Hematopoietic multipotent progenitor cell treated with erythropoietin and hydrocortisone succinate and interleukin-3 and kit ligand, for 4 days (in vitro differentiated cells): ENCODE data around the gene DHX36.

Experiments
- DNase-seq: peaks from one replicate; pipeline ENCODE4 v3.0.0-alpha.2; 2015

DHX36 gene, protein sequence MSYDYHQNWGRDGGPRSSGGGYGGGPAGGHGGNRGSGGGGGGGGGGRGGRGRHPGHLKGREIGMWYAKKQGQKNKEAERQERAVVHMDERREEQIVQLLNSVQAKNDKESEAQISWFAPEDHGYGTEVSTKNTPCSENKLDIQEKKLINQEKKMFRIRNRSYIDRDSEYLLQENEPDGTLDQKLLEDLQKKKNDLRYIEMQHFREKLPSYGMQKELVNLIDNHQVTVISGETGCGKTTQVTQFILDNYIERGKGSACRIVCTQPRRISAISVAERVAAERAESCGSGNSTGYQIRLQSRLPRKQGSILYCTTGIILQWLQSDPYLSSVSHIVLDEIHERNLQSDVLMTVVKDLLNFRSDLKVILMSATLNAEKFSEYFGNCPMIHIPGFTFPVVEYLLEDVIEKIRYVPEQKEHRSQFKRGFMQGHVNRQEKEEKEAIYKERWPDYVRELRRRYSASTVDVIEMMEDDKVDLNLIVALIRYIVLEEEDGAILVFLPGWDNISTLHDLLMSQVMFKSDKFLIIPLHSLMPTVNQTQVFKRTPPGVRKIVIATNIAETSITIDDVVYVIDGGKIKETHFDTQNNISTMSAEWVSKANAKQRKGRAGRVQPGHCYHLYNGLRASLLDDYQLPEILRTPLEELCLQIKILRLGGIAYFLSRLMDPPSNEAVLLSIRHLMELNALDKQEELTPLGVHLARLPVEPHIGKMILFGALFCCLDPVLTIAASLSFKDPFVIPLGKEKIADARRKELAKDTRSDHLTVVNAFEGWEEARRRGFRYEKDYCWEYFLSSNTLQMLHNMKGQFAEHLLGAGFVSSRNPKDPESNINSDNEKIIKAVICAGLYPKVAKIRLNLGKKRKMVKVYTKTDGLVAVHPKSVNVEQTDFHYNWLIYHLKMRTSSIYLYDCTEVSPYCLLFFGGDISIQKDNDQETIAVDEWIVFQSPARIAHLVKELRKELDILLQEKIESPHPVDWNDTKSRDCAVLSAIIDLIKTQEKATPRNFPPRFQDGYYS

DNA sequence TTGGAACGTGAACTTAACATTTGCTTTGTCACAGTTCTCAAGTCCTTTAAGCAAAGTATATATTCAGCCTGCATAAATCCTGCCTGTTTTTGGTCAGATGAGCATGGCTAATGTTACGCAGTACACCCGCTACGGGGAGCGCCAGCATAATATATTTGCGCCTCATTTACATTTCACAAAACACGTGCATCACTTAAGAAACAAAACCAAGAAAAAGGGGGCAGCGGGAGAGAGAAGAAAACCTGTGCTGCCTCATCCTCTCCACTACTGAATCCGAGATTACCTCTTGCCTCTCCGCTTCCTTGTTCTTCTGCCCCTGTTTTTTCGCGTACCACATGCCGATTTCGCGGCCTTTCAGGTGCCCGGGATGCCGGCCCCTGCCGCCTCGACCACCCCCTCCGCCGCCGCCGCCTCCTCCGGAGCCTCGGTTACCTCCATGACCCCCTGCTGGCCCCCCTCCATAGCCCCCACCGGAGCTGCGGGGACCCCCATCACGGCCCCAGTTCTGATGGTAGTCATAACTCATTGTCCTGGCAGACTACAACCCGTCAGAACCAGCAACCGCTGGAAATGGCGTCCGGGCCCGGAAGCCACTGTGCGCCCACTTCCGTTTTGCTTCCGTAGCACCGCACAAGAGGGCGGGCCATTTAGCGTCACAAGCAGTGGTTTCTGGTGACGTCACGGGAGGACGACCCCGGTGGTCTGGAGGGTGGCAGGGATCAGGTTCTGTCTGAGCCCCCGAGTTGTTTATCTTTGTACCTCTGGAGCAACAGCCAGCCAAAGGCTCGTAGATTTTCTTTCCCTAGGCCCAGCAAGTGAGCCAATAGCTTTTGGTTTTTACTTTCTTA, at the start of gene DHX36:
DHX36 (minus strand) TSS at position 597 of the 848 bp plus-strand sequence; CDS start at position 526, 71 bp downstream.
- peak; percentile 97 for DNase-seq

DNA sequence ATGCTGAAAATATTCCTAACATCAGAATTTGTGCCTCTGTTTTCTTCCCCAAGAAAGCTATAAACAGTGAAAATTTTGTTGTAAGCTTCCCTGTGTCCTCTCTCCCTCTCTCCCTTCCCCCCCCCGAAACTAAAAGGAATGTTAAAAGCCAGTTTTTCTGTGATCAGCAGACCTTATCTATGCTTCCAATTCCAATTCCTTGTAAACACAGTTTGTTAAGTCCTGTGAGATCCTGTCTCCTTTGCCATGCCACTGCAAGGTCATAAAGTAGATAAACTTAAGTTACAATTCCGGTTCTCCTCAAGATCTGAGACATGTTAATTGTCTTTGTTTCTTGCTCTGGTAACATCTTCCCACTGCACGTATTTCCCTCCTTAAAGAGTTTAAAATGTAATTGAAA, 42.9 kb upstream of the DHX36 start:
- DNase-seq: no peak

DNA sequence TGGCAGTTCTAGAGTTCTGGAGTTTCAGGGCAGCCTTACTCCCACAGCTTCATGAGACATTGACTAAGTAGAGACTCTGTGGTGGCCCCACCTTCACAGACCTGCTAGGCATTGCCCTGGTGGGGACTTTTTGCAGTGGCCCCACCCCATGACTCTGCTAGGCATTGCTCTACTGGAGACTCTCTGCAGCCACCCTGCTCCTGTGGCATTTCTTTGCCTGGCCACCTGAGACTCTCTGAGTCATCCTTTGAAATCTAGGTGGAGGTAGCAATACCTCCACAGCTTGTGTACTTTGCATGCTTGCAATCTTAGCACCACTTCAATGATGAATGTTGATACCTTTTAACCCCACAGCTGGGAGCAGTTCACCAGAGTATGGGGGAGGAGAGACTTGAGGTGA, 40.6 kb upstream of the DHX36 start:
- DNase-seq: no peak

DNA sequence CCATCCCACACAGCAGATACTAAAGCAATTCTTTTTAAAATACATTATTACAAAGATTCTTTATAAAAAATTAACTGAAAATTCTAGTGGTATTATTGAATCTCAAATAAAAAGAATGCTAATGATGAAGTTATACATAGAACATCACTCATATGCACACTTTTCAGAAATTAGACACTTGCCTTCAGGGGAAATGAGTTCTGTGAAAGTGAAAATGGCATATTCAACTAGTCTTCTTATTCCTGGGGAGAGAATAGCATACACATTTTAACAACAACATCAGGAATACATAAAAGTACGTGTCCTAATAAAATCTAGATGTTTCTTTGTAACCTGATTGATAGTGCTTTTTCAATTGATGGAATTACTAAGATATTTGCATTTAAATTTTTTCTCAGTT, 36.8 kb upstream of the DHX36 start:
- DNase-seq: no peak

DNA sequence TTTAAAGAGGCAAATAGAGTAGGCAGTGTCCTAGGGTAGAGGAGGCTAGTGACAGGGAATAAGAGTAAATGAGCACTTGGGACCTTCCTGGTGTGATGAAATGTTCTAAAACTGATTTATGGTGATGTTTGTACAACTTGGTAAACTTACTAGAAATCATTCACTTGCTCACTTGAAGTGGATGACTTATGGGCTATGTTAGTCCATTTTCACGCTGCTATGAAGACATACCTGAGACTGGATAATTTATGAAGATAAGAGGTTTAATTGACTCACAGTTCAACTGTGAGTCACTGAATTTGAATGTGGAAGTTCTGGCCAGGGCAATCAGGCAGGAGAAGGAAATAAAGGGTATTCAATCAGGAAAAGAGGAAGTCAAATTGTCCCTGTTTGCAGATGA, 31.7 kb upstream of the DHX36 start:
- DNase-seq: no peak

DNA sequence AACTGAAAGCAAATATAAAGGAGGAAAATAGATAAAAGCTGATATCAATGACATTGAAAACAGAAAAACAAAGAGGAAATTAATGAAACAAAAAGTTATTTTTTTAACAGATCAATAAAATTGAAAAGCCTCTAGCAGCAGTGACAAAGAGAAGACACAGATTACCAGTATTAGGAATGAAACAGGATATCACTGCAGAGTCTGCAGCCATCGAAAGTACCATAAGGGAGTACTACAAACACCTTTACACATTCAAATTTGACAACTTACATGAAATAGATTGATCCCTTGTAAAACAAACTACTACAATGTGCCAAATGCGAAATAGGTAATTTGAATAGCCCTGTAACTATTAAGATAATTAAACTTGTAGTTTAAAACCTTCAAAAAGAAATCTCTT, 24.9 kb upstream of the DHX36 start:
- DNase-seq: no peak

DNA sequence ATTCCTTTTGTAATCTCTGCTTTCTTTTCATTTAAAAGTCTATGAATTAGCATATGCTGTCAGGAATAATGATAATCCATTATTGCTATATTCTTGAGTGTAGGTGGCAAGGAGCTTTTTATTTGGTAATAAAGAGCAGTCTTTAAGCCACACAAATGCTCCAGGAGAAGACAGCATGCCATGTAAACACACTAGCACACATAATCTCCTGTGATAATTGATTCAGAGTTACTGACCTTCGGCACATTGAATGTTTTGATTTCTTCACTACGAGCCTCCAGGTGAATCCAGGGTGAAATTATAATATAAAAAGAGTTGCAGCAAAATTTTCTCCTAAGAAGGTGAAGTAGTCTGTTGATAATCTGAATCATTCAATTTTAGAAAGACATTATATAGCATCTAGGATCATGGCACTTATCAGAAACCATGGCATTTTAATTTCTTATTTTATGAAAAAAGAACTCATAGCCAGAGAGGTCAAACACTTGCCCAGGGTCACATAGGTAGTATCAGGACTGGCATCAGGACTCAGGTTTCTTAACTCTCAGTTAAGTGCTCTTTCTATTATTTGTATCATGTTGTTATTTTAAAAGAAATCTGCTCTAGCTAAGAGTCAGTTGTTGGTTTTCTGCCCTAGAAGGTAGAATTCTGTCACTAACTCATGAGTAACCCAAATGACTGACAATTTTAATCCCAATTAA, 21.3 kb upstream of the DHX36 start:
- DNase-seq: no peak

DNA sequence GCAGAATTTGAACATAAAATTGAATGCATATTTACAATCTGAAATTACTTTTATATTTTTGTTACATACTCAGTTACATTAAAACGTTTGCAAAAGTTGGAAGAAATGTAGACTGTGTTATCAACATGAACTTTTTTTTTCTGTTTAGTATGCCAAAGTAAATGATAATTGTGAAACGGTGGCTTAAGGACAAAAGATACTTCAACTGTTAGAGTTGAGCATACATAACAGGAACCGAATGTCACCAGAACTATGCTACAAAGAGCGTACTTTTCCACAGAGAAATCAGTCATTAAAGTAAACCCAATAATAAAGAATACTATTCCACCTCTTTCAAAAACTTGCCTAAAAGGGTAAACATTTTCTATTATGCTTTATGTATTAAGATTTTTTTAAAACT, 14.3 kb upstream of the DHX36 start:
- no peak for DNase-seq

DNA sequence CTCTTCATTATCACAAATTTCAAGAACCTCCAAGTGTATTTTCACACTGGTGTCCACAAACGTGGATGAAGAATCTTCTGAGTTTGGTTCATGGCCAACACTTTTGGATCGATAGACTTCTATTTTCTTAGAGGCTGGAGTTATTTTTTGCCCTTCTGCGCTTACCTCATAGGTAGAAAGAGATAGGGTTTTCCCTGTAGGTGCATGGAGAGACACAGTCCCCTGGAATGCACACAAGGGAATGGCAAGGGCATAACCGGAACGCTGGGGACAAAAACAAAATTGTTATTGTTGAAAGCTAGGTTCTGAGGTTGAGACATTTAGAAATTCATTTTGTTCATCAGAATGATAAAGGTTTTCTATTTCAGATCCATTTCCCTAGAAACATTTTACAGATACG, 13.7 kb upstream of the DHX36 start:
- DNase-seq: no peak

DNA sequence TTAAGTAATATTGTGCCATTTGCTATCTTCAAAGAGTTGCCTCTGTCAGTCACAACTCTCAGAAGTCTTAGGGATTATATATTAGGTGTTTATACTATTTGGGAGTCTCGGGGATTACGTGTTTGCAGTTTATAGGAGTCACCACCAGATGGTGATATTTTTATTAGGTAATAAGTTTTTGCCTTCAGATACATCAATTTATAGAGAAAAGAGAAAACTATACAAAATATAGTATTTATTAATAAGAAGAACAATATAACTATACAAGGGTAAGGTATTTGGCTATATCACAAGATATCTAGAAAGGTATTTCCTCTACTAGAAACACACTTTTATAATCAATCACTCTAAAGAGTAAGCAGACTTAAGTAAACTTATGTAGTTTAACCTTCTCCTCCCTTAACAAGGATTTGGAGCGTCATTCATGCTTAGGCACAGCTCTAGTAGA, 10.7 kb upstream of the DHX36 start:
- DNase-seq: peak; percentile 73

DNA sequence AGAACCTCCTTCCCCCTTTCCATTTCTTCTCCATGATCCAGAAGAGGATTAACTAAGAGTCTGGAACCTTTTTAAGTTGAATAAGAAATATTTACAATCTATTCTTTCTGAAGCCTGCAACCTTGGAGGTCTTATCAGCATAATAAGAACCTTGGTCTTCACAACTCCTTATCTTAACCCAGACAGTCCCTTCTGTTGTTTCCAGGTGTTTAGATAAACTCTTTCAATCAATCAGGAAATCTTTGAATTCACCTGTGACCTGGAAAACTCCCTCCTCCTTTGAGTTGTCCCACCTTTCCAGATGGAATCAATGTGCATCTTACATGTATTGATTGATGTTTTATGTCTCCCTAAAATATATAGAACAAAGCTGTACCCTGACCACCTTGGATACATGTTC, 3.6 kb upstream of the DHX36 start:
- DNase-seq: no peak

DNA sequence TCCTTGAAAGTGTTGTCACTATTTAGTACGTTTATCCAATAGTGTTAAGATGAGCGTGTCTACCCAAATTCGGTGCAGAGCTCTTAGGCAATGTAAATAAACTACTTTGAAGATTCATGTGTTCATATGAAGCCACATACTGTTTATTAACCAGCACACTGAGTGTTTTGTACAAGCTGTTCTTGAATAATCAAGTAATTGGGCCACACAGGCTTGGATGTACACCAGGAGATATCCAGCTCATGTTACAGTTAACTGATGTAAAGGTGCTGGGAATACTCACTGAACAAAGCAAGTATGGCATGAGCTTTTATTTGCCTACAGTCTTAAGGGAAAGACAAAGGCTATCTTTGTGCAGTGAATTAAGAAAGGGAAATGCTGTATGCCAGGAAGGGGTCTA, 632 bp upstream of the DHX36 start:
- no peak for DNase-seq

DNA sequence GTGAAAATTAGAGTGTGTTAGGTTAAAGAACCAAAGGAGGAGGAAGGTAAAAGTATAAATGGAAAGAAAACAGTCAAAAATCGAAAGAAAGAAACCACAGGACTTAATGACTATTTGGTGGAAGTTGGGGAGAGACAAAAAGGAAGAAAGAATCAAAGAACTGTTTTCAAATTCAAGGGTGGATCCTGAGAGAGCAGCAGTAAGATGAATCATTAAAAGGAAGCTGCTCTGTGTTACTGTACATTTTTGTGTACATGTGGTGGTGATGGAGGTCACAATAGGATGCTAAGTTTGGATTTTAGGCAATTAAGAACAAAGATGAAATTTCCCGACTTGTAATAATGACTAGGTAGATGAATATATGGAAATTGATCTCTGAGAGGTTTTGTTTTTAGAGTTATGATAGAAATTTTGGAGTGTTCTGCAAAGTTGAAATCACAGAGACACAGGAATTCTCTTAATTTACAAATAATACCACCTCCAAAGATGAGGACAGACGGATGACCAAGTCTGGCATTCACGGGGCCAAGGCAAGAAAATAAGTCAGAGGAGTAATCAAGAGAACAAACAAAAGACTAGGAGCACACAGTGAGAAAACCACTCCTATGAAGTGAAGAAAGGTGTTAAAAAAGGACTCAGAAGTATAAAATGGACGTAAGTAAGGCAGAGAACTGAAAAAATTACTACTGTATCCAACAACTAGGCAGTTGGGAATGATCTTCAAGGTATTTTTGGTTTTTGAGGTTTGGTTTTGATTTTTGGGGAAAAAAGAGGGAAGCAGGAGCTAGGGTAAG, 7.1 kb downstream of the DHX36 start:
- DNase-seq: no peak

DNA sequence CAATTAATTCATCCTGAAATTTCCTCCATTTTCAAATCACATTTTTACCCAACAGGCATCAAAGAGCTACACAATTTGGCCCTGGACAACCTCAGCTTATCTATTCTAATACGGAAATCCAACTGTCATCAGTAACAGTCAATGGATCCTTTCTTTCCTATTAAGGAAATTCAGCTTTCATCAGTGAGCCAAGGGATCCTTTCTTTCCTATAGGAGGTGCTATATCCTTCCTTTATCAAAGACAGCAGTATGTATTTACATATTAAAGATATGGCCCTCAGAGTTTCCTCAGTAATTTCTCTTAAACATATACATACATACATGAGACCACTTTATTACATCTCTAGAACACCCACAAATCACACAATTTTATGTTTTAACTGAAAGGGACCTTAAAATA, 10.1 kb downstream of the DHX36 start:
- DNase-seq: no peak

DNA sequence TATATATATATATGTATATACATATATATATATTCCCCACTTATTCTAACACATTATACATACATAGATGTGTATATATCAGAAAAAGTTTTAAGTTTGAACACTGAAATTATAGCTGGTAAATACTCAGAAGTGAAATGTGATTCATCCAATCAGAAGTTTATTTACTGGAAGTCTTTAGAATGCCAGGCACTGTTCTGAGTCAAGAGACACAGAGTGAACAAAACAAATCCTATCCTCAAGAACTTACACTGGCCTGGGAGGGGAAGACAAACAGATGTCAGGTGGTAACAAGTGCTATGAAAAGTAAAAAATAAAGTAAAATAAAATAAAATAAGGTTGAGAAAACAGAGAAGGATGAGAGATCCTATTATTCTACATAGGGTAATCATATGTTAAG, 13.4 kb downstream of the DHX36 start:
- DNase-seq: no peak

DNA sequence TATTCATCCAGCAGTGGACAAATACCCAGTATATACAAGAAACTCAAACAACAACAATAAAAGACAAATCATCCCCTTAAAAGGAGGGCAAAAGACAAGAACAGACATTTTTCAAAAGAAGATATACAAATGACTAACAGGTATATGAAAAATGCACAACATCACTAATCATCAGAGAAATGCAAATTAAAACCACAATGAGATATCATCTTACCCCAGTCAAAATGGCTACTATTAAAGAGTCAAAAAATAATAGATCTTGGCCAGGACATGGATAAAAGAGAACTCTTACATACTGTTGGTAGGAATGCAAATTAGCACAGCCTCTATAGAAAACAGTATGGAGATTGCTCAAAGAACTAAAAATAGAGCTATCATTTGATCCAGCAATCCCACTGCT, 16.9 kb downstream of the DHX36 start:
- no peak for DNase-seq

DNA sequence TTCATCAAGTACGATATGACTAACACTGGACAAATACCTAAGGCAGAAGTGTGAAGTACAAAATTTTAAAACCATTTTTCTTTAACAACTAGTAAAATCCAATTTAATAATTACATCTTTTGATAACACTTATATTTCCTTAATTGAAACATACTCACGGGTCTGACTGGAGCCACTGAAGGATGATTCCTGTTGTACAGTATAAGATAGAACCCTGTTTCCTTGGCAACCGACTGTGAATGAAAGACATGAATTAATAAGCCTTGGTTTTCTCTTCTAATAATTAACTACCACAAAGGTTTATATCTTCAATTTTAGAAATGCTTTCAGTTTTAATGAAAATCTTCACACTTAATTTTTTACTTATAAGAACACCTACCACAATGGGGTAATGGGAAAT, 19.4 kb downstream of the DHX36 start:
- no peak for DNase-seq

DNA sequence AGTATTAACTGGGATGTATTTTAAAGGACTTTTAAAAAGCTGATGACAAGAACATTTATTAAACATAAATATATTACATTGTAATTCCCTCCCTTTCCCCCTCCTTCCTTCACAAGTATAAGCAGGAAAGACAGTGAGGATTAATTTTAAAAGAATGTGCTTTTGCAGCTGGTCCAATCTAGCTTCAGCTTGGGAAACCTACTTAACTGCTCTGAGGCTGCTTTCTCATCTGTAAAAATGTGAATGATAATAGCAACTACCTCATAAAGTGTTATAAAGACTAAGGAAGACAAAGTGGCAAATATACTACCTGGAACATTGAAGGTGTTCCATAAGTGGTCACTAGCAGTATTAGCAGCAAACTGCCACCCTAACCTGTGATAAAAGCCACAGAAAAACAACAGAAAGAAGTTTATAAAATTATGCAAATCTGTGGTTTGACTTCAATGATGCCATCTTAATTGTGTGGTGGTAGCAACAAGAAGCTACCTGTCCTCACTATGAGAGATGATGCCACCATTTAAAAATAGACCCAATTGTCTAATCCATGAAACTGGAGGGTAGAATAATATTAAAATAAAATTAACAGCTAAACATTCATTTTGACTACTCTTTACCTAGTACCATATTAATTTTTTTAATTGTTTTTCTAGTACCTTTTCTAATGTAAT, 20.0 kb downstream of the DHX36 start:
- DNase-seq: no peak

DNA sequence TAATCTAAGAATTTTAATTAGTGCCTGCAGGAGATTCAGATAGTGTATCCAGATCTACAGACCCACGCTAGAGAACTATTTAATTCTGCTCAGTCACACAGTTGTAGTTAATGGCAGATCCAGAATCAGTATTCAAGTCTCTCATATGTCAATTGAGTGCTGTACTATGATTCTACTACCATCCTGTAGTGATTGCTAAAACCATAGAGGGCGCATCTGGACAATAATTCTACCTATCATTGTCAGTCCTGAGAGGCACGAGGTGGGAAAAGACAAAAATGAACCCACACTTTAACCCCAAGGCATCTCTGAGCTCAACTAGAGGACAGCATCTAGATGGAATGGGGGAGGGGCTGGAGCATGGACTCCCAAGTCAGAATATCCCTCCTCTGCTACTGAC, 22.7 kb downstream of the DHX36 start:
- DNase-seq: peak; percentile 12

DNA sequence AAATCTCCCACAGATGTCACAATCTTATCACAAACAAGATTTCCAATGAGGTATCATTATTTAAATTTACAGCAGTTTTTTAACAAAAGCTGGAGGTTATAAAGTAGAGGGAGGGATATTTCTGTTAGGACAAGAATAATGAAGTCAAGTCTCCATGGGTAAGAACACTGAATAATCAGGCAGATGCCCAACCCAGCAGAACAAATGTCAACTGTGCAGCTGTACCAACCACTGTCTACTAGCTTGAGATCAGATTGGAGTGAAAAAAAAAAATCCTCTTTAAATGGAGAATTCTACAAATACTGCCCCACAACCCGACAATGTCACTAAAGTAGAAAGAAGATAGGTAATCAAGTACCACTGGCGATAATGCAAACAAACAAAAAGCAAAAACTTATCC, 30.3 kb downstream of the DHX36 start:
- DNase-seq: no peak

DNA sequence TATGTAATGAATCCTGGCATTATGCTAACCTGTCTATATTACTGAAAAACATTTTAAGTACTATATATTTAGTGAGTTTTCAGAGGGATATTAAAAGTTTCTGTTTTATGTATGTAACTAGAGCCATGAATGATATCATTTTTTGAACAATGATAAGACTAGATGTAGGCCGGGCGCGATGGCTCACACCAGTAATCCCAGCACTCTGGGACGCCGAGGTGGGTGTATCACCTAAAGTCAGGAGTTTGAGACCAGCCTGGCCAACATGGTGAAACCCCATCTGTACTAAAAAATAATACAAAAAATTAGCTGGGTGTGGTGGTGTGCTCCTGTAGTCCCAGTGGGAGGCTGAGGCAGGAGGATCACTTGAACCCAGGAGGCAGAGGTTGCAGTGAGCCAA, 34.1 kb downstream of the DHX36 start:
- no peak for DNase-seq
